HepG2 (cell line): Measurements from ENCODE around the gene SLC28A1. TPM values are rescaled to one million over a fixed set of nuclear protein-coding genes. Genes with fewer than 3 reads are reported as not detected.

Source experiments
- DRAP1 ChIP-seq: IDR thresholded peaks from 2 replicates; pipeline ENCODE4 v1.6.1; 2016; ENCODE audit warnings: missing genetic modification reagents, missing compliant biosample characterization
- HOXA5 ChIP-seq: sonication (generic); formaldehyde crosslinking; IDR thresholded peaks from 2 replicates; pipeline ENCODE4 v1.4.0; 2020; ENCODE audit warnings: missing genetic modification reagents
- KAT2B ChIP-seq: fragments of 150-350 bp; IDR thresholded peaks from 2 replicates; pipeline ENCODE4 v1.6.1; 2014; ENCODE audit warnings: low read depth, low read length, borderline replicate concordance
- RARA ChIP-seq: IDR thresholded peaks from 2 replicates; pipeline ENCODE4 v1.6.1; 2016; ENCODE audit warnings: missing genetic modification reagents, missing compliant biosample characterization
- SALL2 ChIP-seq: sonication (generic); formaldehyde crosslinking; IDR thresholded peaks from 2 replicates; pipeline ENCODE4 v1.8.1; 2023; ENCODE audit warnings: mild to moderate bottlenecking, missing genetic modification reagents, inconsistent platforms
- SMAD9 ChIP-seq: sonication (generic); formaldehyde crosslinking; IDR thresholded peaks from 2 replicates; pipeline ENCODE4 v1.5.1; 2020; ENCODE audit warnings: mild to moderate bottlenecking, missing genetic modification reagents
- SOX5 ChIP-seq: IDR thresholded peaks from 2 replicates; pipeline ENCODE4 v1.6.1; 2016; ENCODE audit warnings: borderline replicate concordance
- TEAD3 ChIP-seq: optimal IDR thresholded peaks from 2 replicates; pipeline ENCODE3; 2016; ENCODE audit warnings: borderline replicate concordance
- TRAFD1 ChIP-seq: sonication (generic); formaldehyde crosslinking; IDR thresholded peaks from 2 replicates; pipeline ENCODE4 v1.5.1; 2020; ENCODE audit warnings: missing genetic modification reagents, mild to moderate bottlenecking, borderline replicate concordance
- ZNF160 ChIP-seq: sonication (generic); formaldehyde crosslinking; IDR thresholded peaks from 2 replicates; pipeline ENCODE4 v1.8.0; 2022; ENCODE audit warnings: mild to moderate bottlenecking, inconsistent platforms, missing genetic modification reagents
- ZNF280B ChIP-seq: sonication (generic); formaldehyde crosslinking; IDR thresholded peaks from 2 replicates; pipeline ENCODE4 v1.5.0; 2020; ENCODE audit warnings: missing genetic modification reagents, mild to moderate bottlenecking, borderline replicate concordance
- ZNF496 ChIP-seq: sonication (generic); formaldehyde crosslinking; IDR thresholded peaks from 2 replicates; pipeline ENCODE4 v1.8.1; 2023; ENCODE audit warnings: mild to moderate bottlenecking, moderate library complexity, missing genetic modification reagents; ENCODE audit not compliant: insufficient replicate concordance
- ZNF766 ChIP-seq: sonication (generic); formaldehyde crosslinking; IDR thresholded peaks from 2 replicates; pipeline ENCODE4 v1.5.0; 2020; ENCODE audit warnings: missing genetic modification reagents, borderline replicate concordance
- ZNF775 ChIP-seq: sonication (generic); formaldehyde crosslinking; IDR thresholded peaks from 2 replicates; pipeline ENCODE4 v1.4.0; 2020; ENCODE audit warnings: missing genetic modification reagents, mild to moderate bottlenecking, moderate library complexity, borderline replicate concordance
- polyA plus RNA-seq, 8 experiments: library from polyadenylated mRNA; depleted of rRNA in 3 of 8; stranded (reverse) in 7 of 8; unstranded in 1 of 8; fragments of >200 nt; fragmentation: Illumina TruSeq in 4 of 8; extraction: Trizol in 4 of 8; gene quantifications; 2 replicates each; pipeline versions ENCODE4 v1.2.1 to v1.2.3, GENCODE V29; 2011 to 2016; ENCODE audit warnings: low read depth in 4 of 8, missing spikeins in 1 of 8, mixed read lengths in 1 of 8; ENCODE audit not compliant: insufficient read depth in 1 of 8
- total RNA-seq, 5 experiments: library from RNA; depleted of rRNA; stranded (reverse); fragments of >200 nt; fragmentation: Illumina TruSeq; extraction: Trizol; gene quantifications; 2 replicates each; pipeline ENCODE4 v1.2.3, GENCODE V29; 2016; ENCODE audit warnings: low read depth in 1 of 5
- TF ChIP-seq, protein P1 (sequence below): sonication (generic); formaldehyde crosslinking; IDR thresholded peaks from 2 replicates; pipeline ENCODE4 v1.5.0; 2020; ENCODE audit warnings: mild to moderate bottlenecking, missing genetic modification reagents, borderline replicate concordance
- TF ChIP-seq, protein P2 (sequence below): sonication (generic); formaldehyde crosslinking; IDR thresholded peaks from 2 replicates; pipeline ENCODE4 v1.4.0; 2020; ENCODE audit warnings: missing genetic modification reagents, mild to moderate bottlenecking, borderline replicate concordance

The SLC28A1 gene
- total and polyA plus RNA-seq, 2 of the 13 experiments (the other 11 are each of a cell fraction or from before 2014, with no cell fraction given): 0.31 to 5.8 TPM

- TF ChIP-seq, protein P1, sequence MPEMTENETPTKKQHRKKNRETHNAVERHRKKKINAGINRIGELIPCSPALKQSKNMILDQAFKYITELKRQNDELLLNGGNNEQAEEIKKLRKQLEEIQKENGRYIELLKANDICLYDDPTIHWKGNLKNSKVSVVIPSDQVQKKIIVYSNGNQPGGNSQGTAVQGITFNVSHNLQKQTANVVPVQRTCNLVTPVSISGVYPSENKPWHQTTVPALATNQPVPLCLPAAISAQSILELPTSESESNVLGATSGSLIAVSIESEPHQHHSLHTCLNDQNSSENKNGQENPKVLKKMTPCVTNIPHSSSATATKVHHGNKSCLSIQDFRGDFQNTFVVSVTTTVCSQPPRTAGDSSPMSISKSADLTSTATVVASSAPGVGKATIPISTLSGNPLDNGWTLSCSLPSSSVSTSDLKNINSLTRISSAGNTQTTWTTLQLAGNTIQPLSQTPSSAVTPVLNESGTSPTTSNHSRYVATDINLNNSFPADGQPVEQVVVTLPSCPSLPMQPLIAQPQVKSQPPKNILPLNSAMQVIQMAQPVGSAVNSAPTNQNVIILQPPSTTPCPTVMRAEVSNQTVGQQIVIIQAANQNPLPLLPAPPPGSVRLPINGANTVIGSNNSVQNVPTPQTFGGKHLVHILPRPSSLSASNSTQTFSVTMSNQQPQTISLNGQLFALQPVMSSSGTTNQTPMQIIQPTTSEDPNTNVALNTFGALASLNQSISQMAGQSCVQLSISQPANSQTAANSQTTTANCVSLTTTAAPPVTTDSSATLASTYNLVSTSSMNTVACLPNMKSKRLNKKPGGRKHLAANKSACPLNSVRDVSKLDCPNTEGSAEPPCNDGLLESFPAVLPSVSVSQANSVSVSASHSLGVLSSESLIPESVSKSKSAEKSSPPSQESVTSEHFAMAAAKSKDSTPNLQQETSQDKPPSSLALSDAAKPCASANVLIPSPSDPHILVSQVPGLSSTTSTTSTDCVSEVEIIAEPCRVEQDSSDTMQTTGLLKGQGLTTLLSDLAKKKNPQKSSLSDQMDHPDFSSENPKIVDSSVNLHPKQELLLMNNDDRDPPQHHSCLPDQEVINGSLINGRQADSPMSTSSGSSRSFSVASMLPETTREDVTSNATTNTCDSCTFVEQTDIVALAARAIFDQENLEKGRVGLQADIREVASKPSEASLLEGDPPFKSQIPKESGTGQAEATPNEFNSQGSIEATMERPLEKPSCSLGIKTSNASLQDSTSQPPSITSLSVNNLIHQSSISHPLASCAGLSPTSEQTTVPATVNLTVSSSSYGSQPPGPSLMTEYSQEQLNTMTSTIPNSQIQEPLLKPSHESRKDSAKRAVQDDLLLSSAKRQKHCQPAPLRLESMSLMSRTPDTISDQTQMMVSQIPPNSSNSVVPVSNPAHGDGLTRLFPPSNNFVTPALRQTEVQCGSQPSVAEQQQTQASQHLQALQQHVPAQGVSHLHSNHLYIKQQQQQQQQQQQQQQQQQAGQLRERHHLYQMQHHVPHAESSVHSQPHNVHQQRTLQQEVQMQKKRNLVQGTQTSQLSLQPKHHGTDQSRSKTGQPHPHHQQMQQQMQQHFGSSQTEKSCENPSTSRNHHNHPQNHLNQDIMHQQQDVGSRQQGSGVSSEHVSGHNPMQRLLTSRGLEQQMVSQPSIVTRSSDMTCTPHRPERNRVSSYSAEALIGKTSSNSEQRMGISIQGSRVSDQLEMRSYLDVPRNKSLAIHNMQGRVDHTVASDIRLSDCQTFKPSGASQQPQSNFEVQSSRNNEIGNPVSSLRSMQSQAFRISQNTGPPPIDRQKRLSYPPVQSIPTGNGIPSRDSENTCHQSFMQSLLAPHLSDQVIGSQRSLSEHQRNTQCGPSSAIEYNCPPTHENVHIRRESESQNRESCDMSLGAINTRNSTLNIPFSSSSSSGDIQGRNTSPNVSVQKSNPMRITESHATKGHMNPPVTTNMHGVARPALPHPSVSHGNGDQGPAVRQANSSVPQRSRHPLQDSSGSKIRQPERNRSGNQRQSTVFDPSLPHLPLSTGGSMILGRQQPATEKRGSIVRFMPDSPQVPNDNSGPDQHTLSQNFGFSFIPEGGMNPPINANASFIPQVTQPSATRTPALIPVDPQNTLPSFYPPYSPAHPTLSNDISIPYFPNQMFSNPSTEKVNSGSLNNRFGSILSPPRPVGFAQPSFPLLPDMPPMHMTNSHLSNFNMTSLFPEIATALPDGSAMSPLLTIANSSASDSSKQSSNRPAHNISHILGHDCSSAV (CRISPR knock-in tag): no peak
- TF ChIP-seq SOX5 (CRISPR knock-in tag): peak; percentile 89; the same call in 1 of the 2 replicates
- peak; percentile 82 for TF ChIP-seq RARA (CRISPR knock-in tag)
- peak; percentile 84 for TF ChIP-seq DRAP1 (CRISPR knock-in tag)
- peak; percentile 60 for TF ChIP-seq TEAD3 (CRISPR knock-in tag)
- no peak for TF ChIP-seq TRAFD1 (CRISPR knock-in tag)
- TF ChIP-seq ZNF496 (CRISPR knock-in tag): no peak
- no peak for TF ChIP-seq ZNF766 (CRISPR knock-in tag)
- TF ChIP-seq KAT2B: no peak
- TF ChIP-seq SALL2: no peak
- TF ChIP-seq SMAD9 (CRISPR knock-in tag): no peak
- no peak for TF ChIP-seq ZNF160
- no peak for TF ChIP-seq ZNF280B (CRISPR knock-in tag)
- no peak for TF ChIP-seq HOXA5 (CRISPR knock-in tag)
- TF ChIP-seq, protein P2, sequence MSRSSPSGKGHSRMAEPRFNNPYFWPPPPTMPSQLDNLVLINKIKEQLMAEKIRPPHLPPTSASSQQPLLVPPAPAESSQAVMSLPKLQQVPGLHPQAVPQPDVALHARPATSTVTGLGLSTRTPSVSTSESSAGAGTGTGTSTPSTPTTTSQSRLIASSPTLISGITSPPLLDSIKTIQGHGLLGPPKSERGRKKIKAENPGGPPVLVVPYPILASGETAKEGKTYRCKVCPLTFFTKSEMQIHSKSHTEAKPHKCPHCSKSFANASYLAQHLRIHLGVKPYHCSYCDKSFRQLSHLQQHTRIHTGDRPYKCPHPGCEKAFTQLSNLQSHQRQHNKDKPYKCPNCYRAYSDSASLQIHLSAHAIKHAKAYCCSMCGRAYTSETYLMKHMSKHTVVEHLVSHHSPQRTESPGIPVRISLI (CRISPR knock-in tag): 0 out of 2 replicates have a peak, but pooled peaks have one; percentile 8
- TF ChIP-seq ZNF775 (CRISPR knock-in tag): no peak
Observed at GRCh38 chr15:84914909-84915605, 30.6 kb downstream of the SLC28A1 start (continued).
